OCI-LY1 (cell line): ENCODE data around the gene UBR4.

Experiments used
- H2AFZ ChIP-seq: fragments of 200-600 bp; sonication (generic), shearing (Covaris generic); 2 replicates; pipeline ENCODE4 v1.6.0; 2014; ENCODE audit warnings: antibody characterized with exemption, mild to moderate bottlenecking, low read length
- H3F3A ChIP-seq: fragments of 200-600 bp; sonication (generic), shearing (Covaris generic); 2 replicates; pipeline ENCODE4 v1.6.0; 2014; ENCODE audit warnings: mild to moderate bottlenecking, antibody characterized with exemption, low read length, moderate library complexity; ENCODE audit not compliant: insufficient read depth
- H3K27ac ChIP-seq: fragments of 200-600 bp; sonication (generic); 2 replicates; pipeline ENCODE4 v1.5.1; 2014; ENCODE audit warnings: low read length, mixed run types, mild to moderate bottlenecking, low read depth; ENCODE audit not compliant: poor library complexity, severe bottlenecking
- H3K27me3 ChIP-seq: fragments of 200-600 bp; sonication (generic); 2 replicates; pipeline ENCODE4 v1.6.0; 2014; ENCODE audit warnings: antibody characterized with exemption, mild to moderate bottlenecking, low read length, moderate library complexity; ENCODE audit not compliant: insufficient read depth
- H3K36me3 ChIP-seq: fragments of 200-600 bp; sonication (generic); 2 replicates; pipeline ENCODE4 v1.6.1; 2014; ENCODE audit warnings: mild to moderate bottlenecking, antibody characterized with exemption, low read length, moderate library complexity, mixed read lengths; ENCODE audit not compliant: insufficient read depth
- H3K4me1 ChIP-seq: fragments of 200-600 bp; sonication (generic); 2 replicates; pipeline ENCODE4 v1.5.1; 2014; ENCODE audit warnings: mild to moderate bottlenecking, low read length, moderate library complexity; ENCODE audit not compliant: insufficient read depth, severe bottlenecking
- H3K4me2 ChIP-seq: fragments of 200-600 bp; sonication (generic), shearing (Covaris generic); 2 replicates; pipeline ENCODE4 v1.6.1; 2014; ENCODE audit warnings: low read length
- H3K4me3 ChIP-seq: fragments of 200-600 bp; sonication (generic); 2 replicates; pipeline ENCODE4 v1.5.1; 2014; ENCODE audit warnings: low read length, low read depth, mild to moderate bottlenecking, mixed read lengths; ENCODE audit not compliant: poor library complexity, severe bottlenecking
- H3K79me2 ChIP-seq: fragments of 200-600 bp; shearing (Covaris generic); 2 replicates; pipeline ENCODE4 v1.6.1; 2016; ENCODE audit warnings: mixed run types, low read length, mixed read lengths; ENCODE audit not compliant: insufficient read depth
- H3K9ac ChIP-seq: fragments of 200-600 bp; sonication (generic), shearing (Covaris generic); 2 replicates; pipeline ENCODE4 v1.6.1; 2014; ENCODE audit warnings: mild to moderate bottlenecking, low read length, mixed read lengths
- H3K9me2 ChIP-seq: fragments of 200-600 bp; sonication (generic), shearing (Covaris generic); 2 replicates; pipeline ENCODE4 v1.6.1; 2014; ENCODE audit warnings: low read depth, mild to moderate bottlenecking, low read length, mixed read lengths
- H3K9me3 ChIP-seq: fragments of 200-600 bp; shearing (Covaris generic); 2 replicates; pipeline ENCODE4 v1.6.1; 2014; ENCODE audit warnings: low read length, mixed read lengths
- H4K20me1 ChIP-seq: fragments of 200-600 bp; sonication (generic), shearing (Covaris generic); 2 replicates; pipeline ENCODE4 v1.6.0; 2016; ENCODE audit warnings: mild to moderate bottlenecking, low read length; ENCODE audit not compliant: insufficient read depth
- EZH2 ChIP-seq: fragments of 200-600 bp; sonication (generic), shearing (Covaris generic); IDR thresholded peaks from 2 replicates; pipeline ENCODE4 v1.8.0; 2017; ENCODE audit warnings: borderline replicate concordance, mixed run types, mild to moderate bottlenecking, antibody characterized with exemption, low read length, moderate library complexity, mixed read lengths
- TF ChIP-seq, protein P1 (sequence below): fragments of 200-600 bp; sonication (generic), shearing (Covaris generic); IDR thresholded peaks from 2 replicates; pipeline ENCODE4 v1.5.1; 2017; ENCODE audit warnings: mild to moderate bottlenecking, antibody characterized with exemption, low read length, moderate library complexity, mixed read lengths

The UBR4 gene

DNA sequence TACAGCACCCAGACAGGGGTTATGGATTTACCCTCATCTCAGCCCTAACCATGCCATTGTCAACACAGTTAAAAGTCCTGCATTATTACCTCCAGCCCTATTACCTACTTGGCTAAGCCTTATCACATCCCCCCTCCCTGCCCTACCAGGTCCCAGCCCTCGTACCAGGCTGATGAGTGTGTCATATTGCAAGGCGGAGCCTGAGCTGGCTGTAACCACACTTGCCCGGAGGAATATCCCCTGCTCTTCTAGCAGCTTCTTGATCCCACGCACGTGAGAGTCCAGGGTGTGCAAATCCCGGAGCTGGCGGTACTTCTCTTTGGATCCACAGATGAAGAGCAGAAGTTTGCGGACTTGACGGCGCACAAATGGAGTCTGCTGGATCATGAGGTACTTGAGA lies 87.4 kb downstream of the UBR4 start:
- Histone ChIP-seq H3K9me2 (no peaks in the 10 kb centered on the region), H3K4me1 (no peaks in the 10 kb centered on the region), H3K27me3 (no peaks in the 10 kb centered on the region), H3K9me3 (no peaks in the 10 kb centered on the region), H3K36me3 (peaks cover 98% of the 10 kb centered on the region), H4K20me1 (no peaks in the 10 kb centered on the region), H3K4me2 (no peak overlapping the region), H3K79me2 (no peaks in the 10 kb centered on the region), H3K27ac (no peak overlapping the region), H2AFZ (no peak overlapping the region), H3K9ac (no peak overlapping the region), H3K4me3 (no peak overlapping the region), H3F3A (no peaks in the 10 kb centered on the region)
- TF ChIP-seq, protein P1, sequence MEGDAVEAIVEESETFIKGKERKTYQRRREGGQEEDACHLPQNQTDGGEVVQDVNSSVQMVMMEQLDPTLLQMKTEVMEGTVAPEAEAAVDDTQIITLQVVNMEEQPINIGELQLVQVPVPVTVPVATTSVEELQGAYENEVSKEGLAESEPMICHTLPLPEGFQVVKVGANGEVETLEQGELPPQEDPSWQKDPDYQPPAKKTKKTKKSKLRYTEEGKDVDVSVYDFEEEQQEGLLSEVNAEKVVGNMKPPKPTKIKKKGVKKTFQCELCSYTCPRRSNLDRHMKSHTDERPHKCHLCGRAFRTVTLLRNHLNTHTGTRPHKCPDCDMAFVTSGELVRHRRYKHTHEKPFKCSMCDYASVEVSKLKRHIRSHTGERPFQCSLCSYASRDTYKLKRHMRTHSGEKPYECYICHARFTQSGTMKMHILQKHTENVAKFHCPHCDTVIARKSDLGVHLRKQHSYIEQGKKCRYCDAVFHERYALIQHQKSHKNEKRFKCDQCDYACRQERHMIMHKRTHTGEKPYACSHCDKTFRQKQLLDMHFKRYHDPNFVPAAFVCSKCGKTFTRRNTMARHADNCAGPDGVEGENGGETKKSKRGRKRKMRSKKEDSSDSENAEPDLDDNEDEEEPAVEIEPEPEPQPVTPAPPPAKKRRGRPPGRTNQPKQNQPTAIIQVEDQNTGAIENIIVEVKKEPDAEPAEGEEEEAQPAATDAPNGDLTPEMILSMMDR, result no peak
- no peak for TF ChIP-seq EZH2

DNA sequence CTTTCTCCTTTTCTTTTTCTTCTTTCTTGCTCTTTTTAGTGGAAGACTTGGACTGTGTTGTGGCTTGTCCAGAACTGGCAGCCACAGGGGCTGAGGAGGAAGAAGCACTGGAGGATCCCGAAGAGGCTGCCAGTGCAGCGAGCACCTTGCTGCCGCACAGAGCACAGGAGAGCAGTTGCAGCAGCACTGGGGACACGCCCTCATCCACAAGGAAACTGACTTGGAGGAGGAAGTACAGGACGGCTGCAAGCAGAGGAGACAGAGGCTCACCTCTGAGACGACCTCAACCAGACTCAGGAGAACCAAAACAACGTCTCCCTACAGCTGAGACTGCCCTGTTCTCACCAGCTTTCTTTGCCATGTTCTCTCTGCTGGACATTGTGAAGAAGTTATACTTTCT lies 88.9 kb downstream of the UBR4 start:
- H3K4me2 ChIP-seq, result no peak overlapping the region
- no peak overlapping the region for H3K9ac ChIP-seq
- H3K79me2 ChIP-seq, result no peaks in the 10 kb centered on the region
- no peak overlapping the region for H2AFZ ChIP-seq
- H4K20me1 ChIP-seq, result no peaks in the 10 kb centered on the region
- no peak overlapping the region for H3K27ac ChIP-seq
- TF ChIP-seq EZH2, result no peak
- TF ChIP-seq, protein P1, result no peak
- H3K9me3 ChIP-seq, result no peaks in the 10 kb centered on the region
- no peaks in the 10 kb centered on the region for H3F3A ChIP-seq
- no peak overlapping the region for H3K4me3 ChIP-seq
- H3K9me2 ChIP-seq, result no peaks in the 10 kb centered on the region
- peaks cover 97% of the 10 kb centered on the region for H3K36me3 ChIP-seq
- H3K4me1 ChIP-seq, result no peaks in the 10 kb centered on the region
- no peaks in the 10 kb centered on the region for H3K27me3 ChIP-seq

DNA sequence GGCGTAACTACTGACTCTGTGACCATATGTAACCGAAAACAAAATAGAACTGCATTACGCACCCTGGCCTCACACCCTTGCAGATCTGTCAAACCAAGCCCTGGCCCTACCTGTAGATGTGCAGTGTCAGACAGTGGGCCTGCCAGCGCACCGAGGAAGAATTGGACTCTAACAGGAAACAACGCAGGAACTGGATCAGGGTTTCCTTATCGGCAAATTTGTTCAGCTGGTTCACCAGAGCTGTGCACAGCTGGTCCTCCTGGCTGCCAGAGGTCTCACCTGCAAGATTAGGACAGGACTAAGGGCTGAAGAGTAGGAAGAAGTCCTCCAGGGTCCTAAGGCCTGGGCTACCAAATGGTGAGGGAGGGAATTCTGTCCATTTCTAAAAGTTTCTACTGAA lies 90.0 kb downstream of the UBR4 start:
- no peaks in the 10 kb centered on the region for H3F3A ChIP-seq
- H4K20me1 ChIP-seq, result no peaks in the 10 kb centered on the region
- no peak overlapping the region for H3K4me3 ChIP-seq
- no peak overlapping the region for H2AFZ ChIP-seq
- H3K27me3 ChIP-seq, result no peaks in the 10 kb centered on the region
- H3K4me1 ChIP-seq, result no peaks in the 10 kb centered on the region
- no peak for TF ChIP-seq EZH2
- TF ChIP-seq, protein P1, result no peak
- H3K36me3 ChIP-seq, result peaks cover 97% of the 10 kb centered on the region
- H3K9me3 ChIP-seq, result no peaks in the 10 kb centered on the region
- no peak overlapping the region for H3K4me2 ChIP-seq
- H3K79me2 ChIP-seq, result no peaks in the 10 kb centered on the region
- no peak overlapping the region for H3K9ac ChIP-seq
- no peak overlapping the region for H3K27ac ChIP-seq
- no peaks in the 10 kb centered on the region for H3K9me2 ChIP-seq
